Measurements from ENCODE around the gene ARL4A. TPM values are rescaled to one million over a fixed set of nuclear protein-coding genes. Genes with fewer than 3 reads are reported as not detected.
A peak's percentile ranks its signal among the peaks of the same experiment; 100 is the strongest.

ARL4A gene
- total and polyA plus RNA-seq, 7 donors: 2.5 to 47.7 (median 7.4) TPM

DNA sequence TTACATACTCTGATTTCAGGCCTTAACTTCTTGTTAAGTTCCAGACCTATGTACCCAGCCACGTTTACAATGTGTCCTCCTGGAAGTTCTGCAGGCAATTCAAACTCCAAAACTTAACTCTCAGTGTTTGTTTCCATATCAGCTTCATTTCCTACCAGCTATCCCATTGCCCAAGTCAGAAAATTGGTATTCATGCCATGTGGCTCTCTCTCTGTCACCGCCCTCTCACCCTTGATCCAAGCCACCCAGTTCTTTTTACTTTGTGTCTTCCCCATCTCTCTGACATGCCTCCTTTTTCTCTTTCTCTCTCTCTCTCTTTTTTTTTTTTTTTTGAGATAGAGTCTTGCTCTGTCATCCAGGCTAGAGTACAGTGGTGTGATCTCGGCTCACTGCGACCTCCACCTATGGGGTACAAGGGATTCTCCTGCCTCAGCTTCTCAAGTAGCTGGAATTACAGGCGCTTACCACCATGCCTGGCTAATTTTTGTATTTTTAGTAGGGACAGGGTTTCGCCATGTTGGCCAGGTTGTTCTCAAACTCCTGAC lies 33.9 kb downstream of the ARL4A start:
- H3K4me3 ChIP-seq: no peak overlapping the region
- ATAC-seq: no peak
- no peaks in the 10 kb centered on the region for H3K9me3 ChIP-seq
- peaks cover 16% of the 10 kb centered on the region for H3K4me1 ChIP-seq
- H3K27ac ChIP-seq: no peak overlapping the region
- no peak for DNase-seq
- TF ChIP-seq, protein P1, sequence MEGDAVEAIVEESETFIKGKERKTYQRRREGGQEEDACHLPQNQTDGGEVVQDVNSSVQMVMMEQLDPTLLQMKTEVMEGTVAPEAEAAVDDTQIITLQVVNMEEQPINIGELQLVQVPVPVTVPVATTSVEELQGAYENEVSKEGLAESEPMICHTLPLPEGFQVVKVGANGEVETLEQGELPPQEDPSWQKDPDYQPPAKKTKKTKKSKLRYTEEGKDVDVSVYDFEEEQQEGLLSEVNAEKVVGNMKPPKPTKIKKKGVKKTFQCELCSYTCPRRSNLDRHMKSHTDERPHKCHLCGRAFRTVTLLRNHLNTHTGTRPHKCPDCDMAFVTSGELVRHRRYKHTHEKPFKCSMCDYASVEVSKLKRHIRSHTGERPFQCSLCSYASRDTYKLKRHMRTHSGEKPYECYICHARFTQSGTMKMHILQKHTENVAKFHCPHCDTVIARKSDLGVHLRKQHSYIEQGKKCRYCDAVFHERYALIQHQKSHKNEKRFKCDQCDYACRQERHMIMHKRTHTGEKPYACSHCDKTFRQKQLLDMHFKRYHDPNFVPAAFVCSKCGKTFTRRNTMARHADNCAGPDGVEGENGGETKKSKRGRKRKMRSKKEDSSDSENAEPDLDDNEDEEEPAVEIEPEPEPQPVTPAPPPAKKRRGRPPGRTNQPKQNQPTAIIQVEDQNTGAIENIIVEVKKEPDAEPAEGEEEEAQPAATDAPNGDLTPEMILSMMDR (IDR thresholded peaks at IDR 0.05): no peak
- H3K27me3 ChIP-seq (ENCODE audit: insufficient read depth in 3 of 3, low read length in 2 of 3): no peaks in the 10 kb centered on the region
- WGBS, 3 donors: 91 to 96% (median 95%) methylated on average over 6 of the region's 6 CpGs
- intact Hi-C loops (cut with DNase I): no loop called here
- no peaks in the 10 kb centered on the region for H3K36me3 ChIP-seq (ENCODE audit: insufficient read depth in 1 of 2, low read depth in 1 of 2)

DNA sequence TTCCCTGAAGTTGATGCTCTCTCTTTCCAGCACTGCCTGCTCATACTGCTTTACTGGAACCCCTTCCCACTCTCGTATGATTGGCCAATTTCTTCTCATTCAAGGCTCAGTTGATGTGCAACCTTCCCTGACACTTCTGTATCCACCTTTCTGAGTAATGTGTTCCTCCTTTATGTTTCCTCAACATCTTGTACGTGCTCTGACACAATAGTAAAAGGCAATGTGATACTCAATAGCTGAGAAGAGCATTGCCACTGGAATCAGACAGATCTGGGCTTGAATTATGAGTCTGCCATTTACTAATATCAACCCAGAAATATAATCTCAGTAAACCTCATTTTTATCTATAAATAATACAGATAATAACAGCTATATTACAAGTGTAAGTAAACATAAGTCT lies 34.7 kb downstream of the ARL4A start:
- Histone ChIP-seq H3K27me3 (ENCODE audit: insufficient read depth in 3 of 3, low read length in 2 of 3) (no peaks in the 10 kb centered on the region), H3K9me3 (no peaks in the 10 kb centered on the region), H3K27ac (peak overlapping the region; percentile 17), H3K4me1 (peaks cover 16% of the 10 kb centered on the region), H3K36me3 (ENCODE audit: insufficient read depth in 1 of 2, low read depth in 1 of 2) (no peaks in the 10 kb centered on the region), H3K4me3 (no peak overlapping the region)
- WGBS, 3 donors: 51 to 72% (median 52%) methylated on average over 2 of the region's 2 CpGs
- ATAC-seq (peak in 3 of 4 donors; percentile 38 to 62 (median 61)), DNase-seq (no peak)
- TF ChIP-seq, protein P1 (IDR thresholded peaks at IDR 0.05): no peak
- intact Hi-C loops (cut with DNase I): no loop called here

DNA sequence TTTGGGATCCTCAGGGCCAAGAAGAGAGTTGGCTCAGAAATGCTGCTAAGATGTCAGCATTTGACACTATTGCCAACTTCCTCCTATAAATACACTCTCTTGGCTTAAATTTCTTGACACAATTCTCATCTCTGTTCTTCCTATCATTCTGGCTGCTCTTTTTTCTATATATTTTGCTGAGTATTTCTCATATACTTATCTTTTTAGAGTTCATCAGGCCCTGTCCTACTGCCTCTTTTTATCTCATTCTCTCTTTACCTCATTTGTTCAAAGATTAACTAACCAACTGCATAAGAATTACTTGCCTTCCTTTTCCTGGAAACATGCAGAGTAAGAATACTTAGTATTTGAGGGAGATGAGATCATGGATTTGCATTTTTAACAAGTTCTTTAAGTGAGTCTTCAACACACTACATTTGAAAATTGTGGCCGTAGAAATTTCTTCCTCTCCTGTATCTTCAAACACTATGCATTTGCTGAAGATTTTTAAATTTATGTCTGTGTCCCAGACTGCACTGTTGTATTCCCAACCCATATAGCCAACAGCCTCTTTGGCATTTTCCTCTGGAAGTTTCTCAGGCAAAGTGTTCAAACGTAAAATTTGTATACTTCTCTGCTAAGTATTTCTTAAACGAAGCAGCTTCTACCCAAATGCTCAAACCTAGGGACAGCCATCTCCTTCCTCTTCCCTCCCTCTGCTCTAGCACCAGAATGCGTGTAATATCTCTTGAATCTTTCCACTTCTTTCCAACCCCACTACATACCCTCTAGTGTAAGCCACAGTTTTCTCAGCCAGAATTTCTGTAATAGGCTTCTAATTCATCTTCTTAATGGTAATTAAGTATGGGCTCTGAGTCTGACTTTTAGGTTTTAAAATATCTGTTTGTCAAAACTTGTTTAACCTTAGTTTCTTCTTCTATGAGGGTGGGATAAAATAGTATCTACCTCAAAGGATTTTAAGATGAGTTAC lies 35.5 kb downstream of the ARL4A start:
- H3K4me1 ChIP-seq: peaks cover 16% of the 10 kb centered on the region
- no peak for DNase-seq
- H3K4me3 ChIP-seq: no peak overlapping the region
- ATAC-seq: peak in 1 of 4 donors; percentile 57
- intact Hi-C loops (cut with DNase I): no loop called here
- no peaks in the 10 kb centered on the region for H3K36me3 ChIP-seq (ENCODE audit: insufficient read depth in 1 of 2, low read depth in 1 of 2)
- H3K9me3 ChIP-seq: no peaks in the 10 kb centered on the region
- 66 to 78% (median 73%) methylated on average over 4 of the region's 4 CpGs for WGBS, 3 donors
- TF ChIP-seq, protein P1 (IDR thresholded peaks at IDR 0.05): no peak
- peak overlapping the region; percentile 17 for H3K27ac ChIP-seq
- H3K27me3 ChIP-seq (ENCODE audit: insufficient read depth in 3 of 3, low read length in 2 of 3): no peaks in the 10 kb centered on the region

DNA sequence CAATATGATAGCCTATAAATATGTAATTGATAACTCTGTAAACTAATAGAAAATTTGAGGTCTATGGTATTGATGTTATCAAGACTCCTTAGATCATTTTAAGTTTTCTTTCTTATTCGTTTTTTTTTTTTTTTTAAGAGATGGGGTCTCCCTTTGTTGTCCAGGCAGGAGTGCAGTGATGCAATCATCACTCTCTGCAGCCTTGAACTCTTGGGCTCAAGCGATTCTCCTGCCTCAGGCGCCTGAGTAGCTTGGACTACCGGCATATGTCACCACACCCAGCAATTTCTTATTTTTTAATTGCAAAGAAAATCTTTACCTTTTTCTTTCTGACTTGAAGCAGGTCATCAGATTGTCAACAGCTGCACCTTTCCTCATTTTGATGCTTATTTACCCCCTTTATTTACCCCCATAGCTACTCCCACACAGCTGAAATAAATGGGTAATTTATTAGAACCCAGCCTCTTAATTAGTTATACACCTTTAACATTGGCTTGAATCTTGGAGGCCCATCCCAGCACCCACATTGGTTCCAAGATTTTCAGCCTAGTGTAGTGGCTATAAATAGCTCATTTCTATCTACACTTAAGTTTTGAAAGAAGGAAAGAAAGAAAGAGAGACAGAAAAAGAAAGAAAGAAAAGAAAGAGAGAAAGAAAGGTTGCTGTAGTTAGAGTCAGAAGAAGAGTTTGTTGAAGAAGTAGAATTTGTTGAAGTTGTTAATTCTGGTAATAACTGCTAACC lies 38.3 kb downstream of the ARL4A start:
- peak overlapping the region; percentile 72 for H3K27ac ChIP-seq
- peaks cover 5% of the 10 kb centered on the region for H3K4me1 ChIP-seq
- intact Hi-C loops (cut with DNase I): no loop called here
- no peaks in the 10 kb centered on the region for H3K9me3 ChIP-seq
- H3K27me3 ChIP-seq (ENCODE audit: insufficient read depth in 3 of 3, low read length in 2 of 3): no peaks in the 10 kb centered on the region
- no peaks in the 10 kb centered on the region for H3K36me3 ChIP-seq (ENCODE audit: insufficient read depth in 1 of 2, low read depth in 1 of 2)
- peak overlapping the region; percentile 56 for H3K4me3 ChIP-seq
- TF ChIP-seq, protein P1 (IDR thresholded peaks at IDR 0.05): no peak
- DNase-seq (no peak), ATAC-seq (peak in 3 of 4 donors; percentile 69 to 76 (median 76))
- WGBS, 3 donors: 83 to 88% (median 84%) methylated on average over 4 of the region's 4 CpGs

All from psoas muscle (tissue), 8 donors.